NCI-H1048 (cell line): Measurements from ENCODE around the gene KIF3C.
A peak's percentile ranks its signal among the peaks of the same experiment; 100 is the strongest.
"Not testable (repeated sequence)": the region's sequence is repeated elsewhere in the genome, so short reads cannot be mapped to it uniquely, and the experiment has no call there.

Experiments used
- DNase-seq: peaks from one replicate; lab custom pipeline; 2025; lab: John Stamatoyannopoulos, UW

Gene KIF3C

DNA sequence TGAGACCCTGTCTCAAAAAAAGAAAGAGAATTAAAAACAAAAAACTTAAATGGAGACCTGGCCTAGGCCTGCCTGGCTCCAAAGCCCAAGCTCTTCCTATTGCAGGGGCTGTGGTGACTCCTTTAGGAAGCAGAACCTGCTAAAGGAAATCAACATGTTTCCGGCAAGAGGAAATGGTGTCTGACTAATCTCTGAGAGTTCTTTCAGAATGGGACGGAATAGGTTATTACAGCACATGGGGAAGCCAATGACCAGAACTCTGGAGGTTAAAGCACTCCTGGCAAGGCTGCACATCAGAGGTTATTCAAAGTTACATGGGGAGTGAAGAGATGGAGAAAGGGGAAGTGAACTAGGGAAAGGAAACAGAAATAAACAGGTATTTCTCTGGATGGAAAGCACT, 21.4 kb downstream of the KIF3C start:
- no peak for DNase-seq

- no peak for DNase-seq
These were observed 21.9 kb downstream of the KIF3C start for GRCh38 chr2:25960396-25960795.

GRCh38 chr2:25958611-25959010, 23.7 kb downstream of the KIF3C start:
- not testable (repeated sequence) for DNase-seq

DNA sequence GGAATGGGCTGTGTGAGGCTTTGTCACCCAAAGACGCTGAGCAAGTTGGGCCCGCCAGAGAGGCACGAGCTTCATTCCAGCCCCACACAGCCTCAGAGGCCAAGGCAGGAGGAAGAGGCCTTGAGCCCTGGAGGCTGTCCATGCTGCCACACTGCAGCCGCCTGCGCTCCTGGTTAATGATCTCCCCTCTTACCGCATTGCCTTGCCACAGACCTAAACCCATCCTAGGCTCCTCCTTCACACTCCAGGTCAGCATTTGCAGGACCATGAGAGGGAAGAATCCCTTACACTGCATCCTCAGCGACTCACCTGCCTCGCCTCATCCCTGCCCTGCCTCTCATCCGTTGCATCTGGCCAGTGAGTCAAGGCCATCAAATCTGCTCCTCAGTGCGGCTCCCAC, 24.6 kb downstream of the KIF3C start:
- DNase-seq: no peak

GRCh38 chr2:25955869-25956535, 26.3 kb downstream of the KIF3C start:
- DNase-seq: no peak

DNA sequence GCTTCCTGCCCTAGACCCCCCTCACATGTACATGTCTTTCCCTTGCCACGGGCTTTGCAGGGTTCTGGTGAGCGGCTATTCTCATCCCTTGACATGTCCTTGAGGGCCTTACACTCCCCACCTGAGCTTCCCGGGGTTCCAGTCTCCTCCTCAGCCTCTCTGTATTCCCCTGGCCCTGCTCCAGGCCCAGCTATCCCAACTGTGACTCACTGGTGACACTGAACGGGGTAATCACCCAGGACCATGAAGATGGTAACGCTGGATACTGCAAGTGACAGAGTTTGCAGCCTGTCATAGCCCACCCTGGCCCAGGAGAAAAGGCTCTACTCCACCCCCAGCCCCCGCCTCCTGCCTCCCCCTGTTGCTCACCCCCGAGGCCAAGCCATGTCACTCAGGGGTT, 27.3 kb downstream of the KIF3C start:
- no peak for DNase-seq

GRCh38 chr2:25954199-25954752, 28.0 kb downstream of the KIF3C start:
- DNase-seq: no peak

- peak; percentile 52 for DNase-seq
These were observed 31.2 kb downstream of the KIF3C start for GRCh38 chr2:25951071-25951547.

- DNase-seq: no peak
These were observed 33.9 kb downstream of the KIF3C start for GRCh38 chr2:25948437-25948836.

DNA sequence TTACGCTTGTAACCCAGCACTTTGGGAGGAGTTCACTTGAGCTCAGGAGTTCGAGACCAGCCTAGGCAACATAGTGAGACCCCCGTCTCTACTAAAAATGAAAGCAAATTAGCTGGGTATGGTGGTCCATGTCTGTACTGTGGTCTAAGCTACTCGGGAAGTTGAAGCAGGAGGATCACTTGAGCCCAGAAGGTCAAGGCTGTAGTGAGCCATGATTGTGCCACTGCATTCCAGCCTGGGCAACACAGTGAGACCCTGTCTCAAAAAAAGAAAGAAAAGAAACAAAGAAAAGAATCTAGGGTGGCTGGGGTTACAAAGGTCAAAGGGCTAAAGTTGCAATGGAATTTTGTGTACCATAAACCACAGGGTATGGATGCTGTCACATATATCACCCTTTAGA, 41.3 kb downstream of the KIF3C start:
- no peak for DNase-seq

GRCh38 chr2:25939257-25939668, 43.0 kb downstream of the KIF3C start:
- DNase-seq: no peak

- no peak for DNase-seq
These were observed 44.0 kb downstream of the KIF3C start for GRCh38 chr2:25938345-25938744.

DNA sequence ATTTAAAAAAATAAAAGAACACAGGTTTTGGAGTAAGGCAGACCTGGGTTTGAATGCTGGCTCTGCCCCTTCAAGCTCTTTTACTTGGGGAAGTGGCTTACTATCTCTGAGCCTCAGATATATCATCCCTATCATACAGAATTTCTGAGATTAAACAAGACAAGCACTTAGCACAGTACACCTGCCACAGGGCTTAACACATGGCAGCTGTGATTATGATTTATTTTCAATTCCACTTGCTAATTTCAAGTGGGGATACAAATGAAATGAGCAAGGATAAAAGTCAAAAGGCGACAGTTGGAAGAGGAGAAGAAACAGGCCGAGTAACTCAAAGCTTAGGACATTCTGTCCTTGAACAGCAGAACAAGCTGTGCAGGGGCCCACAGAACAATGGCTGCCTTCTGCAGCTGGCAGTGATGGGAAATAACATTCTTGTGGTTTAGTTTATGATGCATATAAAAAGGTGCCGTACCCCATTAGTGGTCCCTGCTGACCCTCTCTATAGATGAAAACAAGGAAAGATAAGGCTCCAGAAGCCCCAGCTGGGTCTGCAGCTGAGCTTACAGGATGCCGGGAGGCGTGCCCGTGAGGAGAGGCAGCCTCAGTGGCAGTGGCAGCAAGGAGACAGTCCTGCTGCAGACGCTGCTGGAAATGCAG, 45.3 kb downstream of the KIF3C start:
- DNase-seq: no peak

DNA sequence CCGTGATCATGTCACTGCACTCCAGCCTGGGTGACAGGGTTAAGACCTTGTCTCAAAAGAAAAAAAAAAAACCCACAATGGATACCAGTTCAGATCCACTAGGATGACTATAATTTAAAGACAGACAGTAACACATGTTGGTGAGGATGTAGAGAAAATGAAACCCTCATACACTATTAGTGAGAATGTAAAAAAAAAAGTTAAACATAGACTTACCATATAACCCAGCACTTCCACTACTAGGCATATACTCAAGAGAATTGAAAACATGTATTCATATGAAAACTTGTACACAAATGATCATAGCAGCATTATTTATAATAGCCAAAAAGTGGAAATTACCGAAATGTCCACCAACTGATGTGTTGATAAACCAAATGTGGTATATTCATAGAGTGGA, 48.7 kb downstream of the KIF3C start:
- DNase-seq: no peak

DNA sequence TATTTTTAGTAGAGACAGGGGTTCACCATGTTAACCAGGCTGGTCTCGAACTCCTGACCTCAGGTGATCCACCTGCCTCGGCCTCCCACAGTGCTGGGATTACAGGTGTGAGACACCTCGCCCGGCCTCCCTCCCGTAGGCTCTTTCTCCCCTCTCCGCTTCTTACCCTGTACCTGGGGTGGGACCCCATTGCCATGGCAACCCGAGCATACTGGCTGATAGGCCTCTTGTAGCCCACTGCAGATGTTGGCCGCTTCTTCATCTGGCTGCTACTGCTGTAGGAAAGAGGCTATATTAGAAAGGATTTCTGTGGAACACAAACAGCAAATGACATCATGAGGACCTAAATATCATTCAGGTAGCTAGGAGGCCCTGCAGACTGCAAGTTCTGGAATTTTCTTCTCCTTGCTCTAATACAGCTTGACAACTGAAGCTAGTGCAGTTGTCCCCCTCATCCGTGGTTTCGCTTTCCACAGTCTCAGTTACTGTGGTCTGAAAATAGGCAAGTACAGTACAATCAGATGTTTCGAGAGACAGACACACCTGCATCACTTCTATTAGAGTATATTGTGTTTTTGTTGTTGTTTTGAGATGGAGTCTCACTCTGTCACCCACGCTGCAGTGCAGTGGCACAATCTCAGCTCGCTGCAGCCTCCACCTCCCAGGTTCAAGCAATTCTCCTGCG, 52.4 kb downstream of the KIF3C start:
- DNase-seq: no peak

DNA sequence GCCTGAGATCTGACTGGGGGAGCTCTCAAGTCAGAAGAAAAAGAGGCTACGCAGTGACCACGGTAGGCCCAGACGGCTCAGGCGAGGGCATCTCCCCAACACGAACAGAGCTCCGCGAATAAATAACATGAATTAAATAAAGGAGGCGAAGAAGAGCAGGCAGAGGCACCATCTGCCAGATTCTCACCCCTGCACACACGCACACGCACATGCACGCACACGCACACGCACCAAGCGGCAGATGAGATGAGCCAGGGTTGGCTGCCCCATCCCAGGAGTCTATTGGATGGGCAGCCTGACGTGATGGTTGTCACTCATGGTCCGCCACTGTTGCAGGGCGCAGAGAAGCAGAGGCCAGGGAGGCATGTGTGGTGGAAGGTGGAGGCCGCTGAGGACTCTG, 53.6 kb downstream of the KIF3C start:
- no peak for DNase-seq

- DNase-seq: no peak
These were observed 55.1 kb downstream of the KIF3C start for GRCh38 chr2:25926984-25927756.

DNA sequence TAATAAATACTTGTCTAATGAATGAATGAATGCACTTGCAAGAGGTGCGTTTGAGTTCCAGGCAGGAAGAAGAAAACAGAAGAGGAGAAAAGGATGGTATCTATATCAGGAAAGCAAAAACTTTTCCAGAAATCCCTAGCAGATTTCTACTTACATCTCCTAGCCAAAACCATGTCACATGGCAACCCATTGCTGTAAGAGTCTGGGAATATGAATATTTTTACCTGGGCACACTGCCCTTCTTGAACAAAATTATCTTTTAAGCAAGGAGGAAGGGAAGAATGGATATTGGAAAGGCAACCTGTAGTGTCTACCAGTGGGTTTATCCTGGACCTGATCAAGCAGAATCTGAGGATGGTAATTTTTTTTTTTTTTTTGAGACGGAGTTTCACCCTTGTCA, 59.8 kb downstream of the KIF3C start:
- no peak for DNase-seq

DNA sequence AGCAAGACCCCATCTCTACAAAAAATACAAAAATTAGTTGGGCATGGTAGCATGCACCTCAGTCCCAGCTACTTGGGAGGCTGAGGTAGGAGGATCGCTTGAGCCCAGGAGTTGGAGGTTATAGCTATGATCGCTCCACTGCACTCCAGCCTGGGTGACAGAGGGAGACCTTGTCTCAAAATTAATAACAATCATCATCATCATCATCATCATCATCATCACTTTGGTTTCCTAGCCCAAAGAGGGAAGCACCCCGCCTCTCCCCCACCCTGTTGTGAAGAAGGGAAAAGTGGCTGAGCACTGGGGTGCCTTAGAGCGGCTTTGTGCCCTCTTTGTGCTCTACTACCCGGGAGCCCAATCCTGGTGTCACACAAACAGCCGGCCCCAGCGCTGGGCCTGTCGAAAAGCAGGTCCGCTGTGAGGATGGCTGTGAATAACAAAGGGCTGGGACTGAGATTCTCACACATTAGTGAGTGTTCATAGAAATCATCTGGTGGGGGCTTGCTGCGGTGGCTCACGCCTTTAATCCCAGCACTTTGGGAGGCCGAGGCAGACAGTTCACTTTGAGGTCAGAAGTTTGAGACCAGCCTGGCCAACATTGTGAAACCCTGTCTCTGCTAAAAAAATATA, 61.4 kb downstream of the KIF3C start:
- DNase-seq: no peak

DNA sequence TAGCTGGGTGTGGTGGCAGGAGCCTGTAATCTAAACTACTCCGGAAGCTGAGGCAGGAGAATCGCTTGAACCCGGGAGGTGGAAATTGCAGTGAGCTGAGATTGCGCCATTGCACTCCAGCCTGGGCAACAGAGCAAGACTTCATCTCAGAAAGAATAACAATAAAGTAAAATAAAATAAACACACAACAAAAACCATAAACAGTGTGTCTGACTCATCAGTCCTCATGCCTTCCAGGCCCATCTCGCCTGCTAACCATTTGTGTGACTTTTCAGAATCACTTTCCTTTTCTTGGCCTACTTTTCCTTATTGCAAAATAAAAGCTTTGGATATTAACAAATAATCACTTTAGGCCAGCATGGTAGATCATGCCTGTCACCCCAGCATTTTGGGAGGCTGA, 62.0 kb downstream of the KIF3C start:
- DNase-seq: no peak

DNA sequence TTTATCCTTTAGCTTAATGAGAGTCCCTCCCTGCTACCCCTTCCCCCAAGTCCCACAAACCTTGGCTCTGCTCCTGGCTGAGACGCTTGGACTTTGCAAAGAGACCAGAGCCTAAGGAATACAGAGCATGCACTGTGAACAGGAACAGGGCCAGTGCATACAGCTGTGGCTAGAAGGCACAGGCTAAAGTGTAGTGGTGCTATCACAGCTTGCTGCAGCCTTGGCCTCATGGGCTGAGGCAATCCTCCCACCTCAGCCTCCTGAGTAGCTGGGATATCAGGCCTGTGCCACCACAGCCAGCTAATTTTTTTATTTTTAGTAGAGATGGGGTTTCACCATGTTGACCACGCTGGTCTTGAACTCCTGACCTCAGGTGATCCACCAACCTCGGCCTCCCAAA, 64.5 kb downstream of the KIF3C start:
- DNase-seq: no peak

DNA sequence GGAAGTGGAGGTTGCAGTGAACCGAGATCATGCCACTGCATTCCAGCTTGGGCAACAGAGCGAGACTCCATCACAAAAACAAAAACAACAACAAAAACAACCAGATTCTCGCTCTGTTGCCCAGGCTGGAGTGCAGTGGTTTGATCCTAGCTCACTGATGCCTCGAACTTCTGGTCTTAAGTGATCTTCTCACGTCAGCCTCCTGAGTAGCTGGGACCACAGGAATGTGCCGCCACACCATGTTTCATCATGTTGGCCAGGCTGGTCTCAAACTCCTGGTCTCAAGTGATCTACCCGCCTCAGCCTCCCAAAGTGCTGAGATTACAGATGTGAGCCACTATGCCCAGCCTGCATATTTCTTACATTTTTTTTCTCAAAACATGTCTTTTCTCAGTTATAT, 64.9 kb downstream of the KIF3C start:
- not testable (repeated sequence) for DNase-seq
